Glomerular visceral epithelial cell (primary cell): ENCODE data around the gene DDO.
A peak's percentile ranks its signal among the peaks of the same experiment; 100 is the strongest.
"Not testable (repeated sequence)": the region's sequence is repeated elsewhere in the genome, so short reads cannot be mapped to it uniquely, and the experiment has no call there.

ENCODE experiments used
- DNase-seq: peaks from one replicate; pipeline ENCODE4 v3.0.0-alpha.2; 2016; ENCODE audit errors: extremely low spot score

The DDO gene

DNA sequence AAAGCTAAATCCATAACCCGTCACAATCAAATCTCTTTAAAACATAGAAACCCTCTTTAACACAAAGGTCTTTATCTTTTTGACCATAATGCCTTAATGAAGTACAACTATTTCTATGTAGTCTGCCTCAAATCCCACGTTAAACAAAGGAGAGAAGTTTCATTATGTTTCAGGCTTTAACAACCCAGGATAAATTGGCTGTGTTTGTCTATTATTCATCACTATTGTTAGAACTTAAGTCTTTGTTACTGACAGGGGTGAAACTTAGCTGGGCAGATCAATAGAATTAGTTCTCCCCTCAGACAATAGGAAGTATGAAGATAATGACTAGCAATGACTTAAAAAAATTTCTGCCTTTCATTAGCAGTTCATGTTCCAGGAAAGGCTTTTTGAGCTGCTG lies 47.1 kb downstream of the DDO start:
- no peak for DNase-seq

DNA sequence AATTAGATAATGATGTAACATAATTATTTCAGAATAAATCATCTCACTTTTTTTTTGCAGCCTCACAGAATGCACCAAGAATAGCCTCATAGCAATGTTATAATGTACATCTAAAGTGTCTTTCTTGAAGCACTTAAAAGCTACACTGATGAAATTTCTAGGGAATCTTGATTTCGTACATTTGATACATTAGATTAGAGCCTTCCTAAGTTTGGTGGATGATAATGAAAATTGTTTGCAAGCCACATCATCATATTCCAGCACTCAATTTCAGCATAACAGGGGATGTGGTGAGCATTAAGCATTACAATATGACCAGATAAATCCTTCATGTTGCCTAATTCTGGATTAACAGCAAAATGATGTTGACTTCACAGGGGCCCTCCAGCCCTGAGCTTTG lies 47.5 kb downstream of the DDO start:
- DNase-seq, result no peak

DNA sequence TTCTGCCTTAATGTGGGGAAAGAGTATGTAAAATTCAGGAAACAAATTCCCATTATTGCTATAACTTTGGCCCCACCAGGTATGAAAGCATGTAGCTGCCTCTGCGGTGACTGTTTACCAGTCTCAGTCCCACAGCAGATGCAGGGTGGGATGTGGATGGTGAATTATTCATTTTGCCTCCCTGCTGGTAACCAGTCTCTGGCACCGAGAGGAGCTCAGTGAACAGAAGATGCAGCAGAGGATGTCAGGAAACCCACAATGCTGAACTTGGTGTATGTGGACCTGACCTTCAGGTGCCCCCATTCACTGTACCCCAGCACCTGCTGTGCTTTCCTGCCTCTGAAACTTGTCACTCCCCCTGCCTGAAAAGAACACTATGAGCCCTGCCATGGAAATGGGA lies 48.4 kb downstream of the DDO start:
- no peak for DNase-seq

DNA sequence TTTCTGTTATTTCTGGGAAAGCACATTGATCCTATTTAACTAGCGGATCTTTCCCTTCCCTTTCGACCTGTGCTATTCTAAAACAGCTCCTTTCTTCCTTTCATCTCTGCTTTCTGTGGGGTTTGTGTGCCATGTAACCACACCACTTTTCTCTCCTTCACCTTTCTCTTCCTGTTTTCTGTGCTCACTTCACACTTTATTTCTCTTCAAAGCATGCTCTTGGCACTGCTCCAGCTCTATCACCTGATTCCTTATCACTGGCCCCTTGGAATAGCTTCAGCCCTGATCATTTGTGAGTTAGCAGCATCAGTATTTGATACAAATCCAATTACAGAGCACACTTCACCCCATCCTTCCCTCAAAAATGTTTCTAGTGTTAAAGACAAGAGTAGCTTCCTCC lies 49.1 kb downstream of the DDO start:
- DNase-seq, result no peak

DNA sequence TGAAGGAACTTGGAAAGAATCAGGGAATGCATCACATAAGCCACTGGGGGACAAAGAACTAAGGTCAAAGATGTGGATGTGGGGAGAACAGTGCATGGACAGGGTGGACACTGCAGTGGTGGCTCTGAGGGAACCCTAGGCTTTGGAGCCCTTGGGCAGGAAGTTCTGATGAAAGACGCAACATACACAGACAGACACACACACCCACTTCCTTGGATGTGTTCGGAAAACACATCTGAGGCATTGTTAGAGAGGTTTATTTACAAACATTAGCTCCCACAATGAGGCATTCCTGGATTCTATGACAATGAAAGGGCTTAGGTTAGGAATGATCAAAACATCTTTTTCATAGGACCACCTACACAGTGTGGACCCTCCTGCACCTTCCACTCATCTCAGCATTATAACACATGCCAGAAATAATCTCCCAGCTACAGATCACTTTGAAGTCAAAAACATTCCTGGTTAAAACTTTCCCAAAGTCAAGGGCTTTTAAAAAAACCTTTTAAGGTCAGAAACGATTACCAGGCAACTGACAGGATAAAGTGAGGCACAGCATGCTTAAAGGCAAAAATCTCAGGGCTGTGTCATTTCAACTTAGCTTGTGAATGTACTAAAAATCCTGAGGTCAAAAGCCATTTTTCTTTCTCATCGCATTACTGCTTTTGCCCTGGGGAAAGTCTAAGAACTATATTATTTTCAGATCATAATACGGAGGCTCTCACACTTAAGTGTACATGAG lies 50.8 kb downstream of the DDO start:
- DNase-seq, result no peak

DNA sequence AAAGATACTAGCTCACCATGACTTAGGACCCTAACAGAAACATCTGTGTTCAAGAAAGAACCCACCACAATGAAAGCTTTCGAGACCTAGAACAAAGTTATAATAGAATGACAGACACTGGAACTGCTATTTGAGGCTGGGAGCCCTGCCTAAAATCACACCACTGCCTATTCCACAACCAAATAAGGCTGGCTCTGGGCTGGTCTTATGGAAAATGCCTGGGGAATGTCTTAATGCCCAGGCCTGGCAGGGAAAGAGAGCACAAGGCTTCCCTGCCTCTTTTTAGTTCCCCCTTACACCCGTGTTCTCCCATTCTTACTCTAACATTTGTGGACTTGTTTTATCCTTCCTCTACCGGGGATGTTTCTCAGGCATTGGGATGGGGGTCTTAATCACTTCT lies 51.6 kb downstream of the DDO start:
- DNase-seq, result no peak

DNA sequence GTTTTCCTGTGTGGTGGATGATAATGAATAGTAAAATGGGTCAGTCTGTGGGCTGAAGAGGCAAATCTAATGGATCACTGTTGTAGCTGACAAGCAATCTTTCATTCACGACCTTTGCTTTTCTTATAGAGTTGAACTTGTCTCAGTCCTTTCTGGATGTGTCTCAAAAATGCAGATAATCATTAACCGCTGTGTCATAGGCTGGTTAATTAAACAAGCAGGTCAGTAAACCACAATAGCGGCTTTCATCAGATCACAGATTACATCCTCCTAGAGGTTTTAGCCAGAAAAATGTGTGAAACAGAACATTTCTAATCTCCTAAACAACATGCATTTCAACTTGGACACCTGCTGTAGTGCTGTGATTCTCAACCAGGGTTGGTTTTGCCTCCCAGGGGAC lies 54.7 kb downstream of the DDO start:
- DNase-seq, result peak; percentile 67

DNA sequence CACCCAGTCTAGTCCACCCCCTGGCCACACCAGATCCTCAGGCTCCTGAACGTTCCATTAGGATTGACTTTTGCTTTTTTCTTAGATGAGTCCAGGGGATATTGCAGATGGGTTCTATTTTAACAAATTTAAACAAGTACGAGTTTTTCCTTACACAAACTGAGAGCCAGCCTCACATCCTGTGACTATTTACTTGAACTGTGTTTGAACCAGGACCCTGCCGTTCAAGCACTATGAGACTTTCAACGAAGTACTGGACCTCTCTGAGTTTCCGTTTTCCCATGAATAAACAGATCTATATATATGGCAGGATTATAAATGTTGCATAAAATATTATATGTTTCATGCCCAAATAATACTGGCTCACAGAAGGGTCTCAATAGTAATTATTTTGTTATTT lies 55.8 kb downstream of the DDO start:
- no peak for DNase-seq

DNA sequence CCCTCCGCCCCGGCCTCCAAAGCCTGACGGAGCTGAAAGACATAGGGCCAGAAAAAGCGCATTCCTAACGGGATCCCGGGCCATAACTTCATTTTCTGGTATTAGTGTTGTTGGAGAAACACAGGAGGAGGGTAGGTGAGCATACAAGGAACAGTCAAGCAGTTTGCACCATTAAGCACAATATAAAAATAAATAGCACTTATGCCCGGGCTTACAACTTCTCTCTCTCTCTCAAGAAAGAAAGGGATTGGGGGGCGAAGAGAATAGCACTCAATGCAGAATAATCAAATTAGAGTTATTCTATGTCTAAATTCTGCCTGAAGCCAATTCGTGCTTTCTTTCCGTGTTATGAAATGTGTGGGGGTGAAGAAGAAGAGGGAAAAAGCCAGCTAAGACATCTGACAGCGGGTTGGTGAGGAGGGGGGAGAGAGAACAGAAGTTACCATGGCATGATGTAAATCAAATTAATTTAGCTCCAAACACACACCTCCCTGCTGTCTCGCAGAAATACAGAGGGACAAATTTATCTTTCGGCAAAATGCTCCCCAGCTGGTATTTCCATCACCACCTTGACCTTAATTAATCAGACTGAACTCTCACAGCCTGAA lies 56.7 kb downstream of the DDO start:
- no peak for DNase-seq

DNA sequence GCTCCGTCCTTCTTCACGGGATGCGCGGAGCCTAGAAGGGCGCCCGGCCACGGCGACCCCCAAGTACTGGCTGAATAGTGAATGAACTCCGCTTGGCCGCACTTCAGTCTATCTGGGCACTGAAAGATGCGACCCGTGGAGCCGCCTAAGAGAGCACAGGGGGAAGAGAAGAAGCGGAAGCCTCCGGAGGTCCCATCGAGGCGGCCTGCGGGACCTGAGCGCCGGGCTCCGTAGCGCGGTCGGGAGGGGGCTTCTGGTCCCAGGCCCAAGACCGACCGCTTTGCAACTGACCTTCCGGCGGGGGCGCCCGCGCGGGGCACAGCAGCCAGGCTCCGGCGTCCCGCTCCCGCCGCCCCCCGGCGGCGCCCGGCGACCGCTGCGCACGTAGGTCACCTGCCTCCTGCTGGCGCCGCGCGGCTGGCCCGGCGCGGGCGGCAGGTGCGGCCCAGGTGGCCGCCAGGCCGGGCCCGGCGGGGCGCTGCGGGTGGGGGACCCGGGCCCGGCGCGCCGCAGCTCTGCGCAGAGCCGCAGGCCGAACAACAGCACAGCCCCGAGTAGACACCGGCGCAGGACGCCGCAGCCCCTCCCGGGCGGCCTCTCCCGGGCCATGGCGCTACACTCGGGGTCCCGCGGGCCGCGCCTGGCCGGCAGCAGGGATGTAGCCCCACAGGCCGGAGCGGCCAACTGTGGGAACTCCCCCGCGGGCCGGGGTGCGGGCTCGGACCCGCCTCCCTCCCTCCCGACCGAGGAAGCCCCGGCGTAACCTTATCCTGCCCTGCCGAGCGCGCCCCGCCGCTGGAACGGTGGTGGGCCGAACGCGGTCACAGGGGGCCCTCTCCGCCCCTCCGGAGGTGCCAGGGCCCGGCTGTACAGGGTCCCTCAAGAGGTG lies 57.5 kb downstream of the DDO start, which contains the start of gene METTL24:
Gene METTL24 (minus strand): TSS at position 686 of the 889 bp plus-strand sequence. CDS start 77 bp downstream, at position 609.
- DNase-seq, result no peak

DNA sequence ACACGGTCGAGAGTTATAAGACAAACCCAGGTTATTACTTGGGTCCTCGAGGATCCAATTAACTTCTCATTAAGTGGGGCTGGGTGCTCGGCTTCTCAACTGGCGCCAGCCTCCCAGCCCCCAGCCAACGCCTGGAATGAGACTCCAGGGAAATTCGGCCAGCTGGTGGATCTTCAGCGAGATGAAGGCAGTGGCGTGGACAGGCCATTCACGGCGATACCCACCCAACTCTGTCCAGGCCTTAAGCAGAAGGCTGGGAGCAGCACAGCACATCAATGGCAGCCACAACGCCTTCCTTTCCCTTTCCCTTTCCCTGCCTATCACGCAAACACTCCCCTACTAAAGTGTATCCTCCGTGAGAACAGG lies 58.1 kb downstream of the DDO start:
- no peak for DNase-seq

DNA sequence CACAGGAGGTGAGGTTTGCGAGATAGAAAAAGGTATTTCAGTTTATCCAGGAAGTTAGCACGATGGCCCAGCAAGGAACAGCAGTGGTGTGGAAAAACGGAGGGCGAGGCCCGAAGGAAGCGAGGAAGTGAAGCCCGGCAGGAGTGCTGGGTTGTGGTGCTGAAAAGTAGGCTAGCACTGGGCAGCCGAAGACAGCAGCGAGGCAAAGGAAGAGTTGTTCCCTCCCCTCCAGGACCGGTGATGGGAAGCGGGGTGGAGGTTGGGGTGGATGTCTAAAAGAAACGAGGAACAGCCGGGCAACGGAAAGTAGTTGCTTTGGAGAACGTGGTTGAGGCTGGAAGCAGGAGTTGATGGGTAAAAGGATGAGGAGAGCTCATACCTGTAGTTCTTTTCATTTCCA lies 58.6 kb downstream of the DDO start:
- no peak for DNase-seq

DNA sequence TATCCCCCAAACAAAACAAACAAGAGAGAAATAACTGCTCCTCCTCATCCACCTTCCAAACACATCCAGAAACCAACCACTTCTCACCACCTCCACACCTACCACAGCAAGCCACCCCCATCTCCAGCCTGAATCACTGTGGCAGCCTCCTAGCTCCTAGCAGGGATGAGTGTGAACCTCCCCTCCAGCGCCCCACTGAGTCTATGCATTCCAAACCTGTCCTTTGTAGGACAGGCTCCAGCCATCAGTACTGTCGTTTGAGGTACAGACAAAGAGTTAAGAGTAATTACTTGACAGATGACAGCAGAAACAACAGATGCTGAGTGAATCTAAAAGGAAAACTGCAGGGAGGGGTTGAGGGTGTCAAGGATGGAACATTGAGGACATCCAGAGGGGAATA lies 59.6 kb downstream of the DDO start:
- DNase-seq, result no peak

DNA sequence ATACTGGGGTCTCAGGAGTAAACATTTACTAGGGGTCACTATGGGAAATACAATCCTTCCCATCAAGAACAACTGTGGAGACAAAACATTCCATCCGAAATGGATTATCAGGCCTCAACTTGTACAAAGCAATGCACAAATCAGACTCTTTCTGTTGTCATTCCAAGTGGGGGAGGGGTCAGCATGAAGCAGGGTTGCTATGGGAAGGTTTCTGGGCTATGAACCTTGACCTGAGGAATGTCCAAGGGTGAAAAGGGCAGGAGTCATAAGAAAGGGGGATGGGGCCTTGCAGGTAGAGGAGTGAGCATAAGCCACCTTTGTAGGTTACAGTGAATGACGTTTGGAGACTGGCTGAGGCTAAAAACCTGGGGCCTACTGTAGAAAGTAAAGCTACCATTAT lies 60.4 kb downstream of the DDO start:
- DNase-seq, result no peak

DNA sequence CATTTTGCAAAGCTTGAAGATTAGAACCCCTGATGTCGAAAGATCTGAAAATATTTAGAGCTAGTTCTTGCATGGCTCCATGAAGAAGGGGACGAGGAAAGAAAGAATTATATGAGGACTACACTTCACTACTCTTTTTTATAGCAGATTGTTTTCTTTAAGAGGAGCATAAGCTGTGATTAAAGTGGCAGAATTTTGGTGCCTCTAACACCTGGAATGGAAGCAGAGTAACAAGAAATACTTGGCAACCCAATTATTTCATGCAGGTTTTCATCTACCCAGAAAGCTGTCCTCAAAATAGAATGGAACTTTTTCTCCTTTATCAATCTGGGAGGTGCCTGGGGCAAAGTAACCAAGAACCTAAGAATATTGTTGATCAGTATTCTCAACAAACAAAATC lies 61.2 kb downstream of the DDO start:
- no peak for DNase-seq

DNA sequence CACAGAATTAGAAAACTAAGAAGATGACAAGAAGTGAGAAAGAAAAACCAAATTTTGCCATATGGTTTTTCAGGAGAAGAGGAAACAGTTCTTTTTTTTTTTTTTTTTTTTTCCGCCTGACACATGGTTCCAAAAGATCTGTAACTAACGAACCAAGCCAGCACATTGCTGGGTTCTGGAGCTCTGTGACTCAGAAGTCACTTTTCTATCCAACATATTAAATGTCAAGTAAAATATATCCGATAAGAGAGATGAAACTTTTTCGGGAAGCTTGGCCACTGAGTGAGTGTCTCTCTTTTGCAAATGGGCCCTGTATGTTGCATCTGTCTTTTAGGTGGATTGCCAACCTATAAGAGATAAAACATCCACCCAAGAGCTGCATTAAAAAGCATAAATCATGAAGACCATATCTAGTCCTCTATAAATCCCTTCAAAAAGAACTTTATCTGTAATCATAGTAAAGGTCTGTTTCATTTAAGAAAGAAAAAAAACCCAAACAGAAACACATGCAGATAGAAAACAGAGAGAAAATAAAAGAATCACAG lies 61.8 kb downstream of the DDO start:
- DNase-seq, result no peak

DNA sequence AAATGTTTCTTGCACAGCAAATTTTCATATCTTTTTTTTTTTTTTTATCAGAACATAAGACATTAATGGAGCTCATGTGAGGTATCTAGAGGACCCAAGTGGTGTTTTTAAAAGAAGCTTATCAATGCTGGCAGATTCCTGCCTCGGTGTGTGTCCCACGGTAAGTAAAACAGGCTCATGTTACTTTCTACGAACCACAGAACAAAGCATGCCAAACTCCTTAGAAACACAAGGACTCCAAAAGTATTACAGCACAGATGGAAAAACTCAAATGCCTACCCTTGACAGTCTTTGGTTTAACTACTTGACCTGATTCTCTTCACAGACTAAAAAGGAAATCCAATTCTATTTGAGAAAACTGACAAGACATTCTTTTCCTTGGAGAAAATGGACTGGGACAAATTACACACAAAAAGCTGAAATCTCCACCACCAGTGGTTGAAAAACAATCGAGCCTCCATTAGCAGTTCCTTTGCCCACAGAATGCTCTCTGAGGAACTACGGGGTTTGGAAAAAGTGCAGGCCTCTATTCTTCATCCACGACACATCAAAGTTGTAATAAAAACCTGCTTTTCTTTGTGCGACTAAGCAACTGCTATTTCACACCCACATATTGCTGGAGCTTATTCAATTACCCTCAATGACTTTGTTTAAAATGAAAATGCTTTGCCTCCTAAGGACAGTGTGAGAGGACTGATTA lies 62.7 kb downstream of the DDO start:
- no peak for DNase-seq

DNA sequence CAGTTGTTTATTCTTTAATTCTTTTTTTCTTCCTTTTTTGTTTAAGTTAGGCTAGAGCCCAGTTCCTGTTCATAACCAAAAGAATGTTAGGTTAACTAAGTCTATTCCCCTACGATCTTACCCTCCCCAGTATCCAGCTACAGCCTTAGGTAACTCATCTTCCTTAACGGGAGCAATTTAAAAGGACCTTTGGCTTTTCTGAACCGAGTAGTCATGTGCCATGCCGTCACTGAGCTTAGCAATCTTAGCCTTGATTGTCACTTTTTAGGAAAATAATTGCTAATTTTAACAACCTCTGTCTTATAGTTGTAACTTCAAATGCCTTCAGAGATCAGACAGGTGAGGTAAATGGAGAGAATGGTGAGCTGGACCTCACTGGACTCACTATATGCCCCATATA lies 63.4 kb downstream of the DDO start:
- no peak for DNase-seq

DNA sequence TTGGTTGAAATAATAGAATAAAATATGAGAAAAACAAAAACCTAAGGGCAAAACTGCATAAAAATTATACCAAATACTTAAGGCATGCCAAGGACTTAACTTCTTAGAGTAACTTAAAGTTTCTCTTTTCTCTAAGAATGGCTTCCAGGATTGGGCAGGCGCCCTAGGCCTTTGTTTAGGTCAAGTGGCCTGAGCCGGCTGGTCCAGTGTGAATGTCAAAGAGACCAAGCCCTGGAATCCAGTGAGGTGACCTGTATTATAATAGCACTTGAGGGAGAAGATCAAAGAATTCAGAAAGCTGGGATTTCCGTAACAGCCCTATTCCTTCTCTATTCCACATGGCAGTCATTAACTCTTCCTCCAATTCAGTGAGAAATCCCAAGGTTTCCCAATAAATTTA lies 63.8 kb downstream of the DDO start:
- no peak for DNase-seq

DNA sequence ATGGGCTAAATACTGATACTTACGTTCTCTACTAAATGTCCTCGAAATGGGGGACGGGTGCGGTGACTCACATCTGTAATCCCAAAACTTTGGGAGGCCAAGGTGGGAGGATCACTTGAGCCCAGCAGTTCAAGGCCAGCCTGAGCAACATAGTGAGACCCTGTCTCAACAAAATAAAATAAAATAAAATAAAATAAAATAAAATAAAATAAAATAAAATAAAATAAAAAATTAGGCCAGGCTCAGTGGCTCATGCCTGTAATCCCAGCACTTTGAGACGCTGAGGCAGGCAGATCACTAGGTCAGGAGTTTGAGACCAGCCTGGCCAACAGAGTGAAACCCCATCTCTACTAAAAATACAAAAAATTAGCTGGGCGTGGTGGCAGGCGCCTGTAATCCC lies 64.8 kb downstream of the DDO start:
- DNase-seq, result not testable (repeated sequence)

DNA sequence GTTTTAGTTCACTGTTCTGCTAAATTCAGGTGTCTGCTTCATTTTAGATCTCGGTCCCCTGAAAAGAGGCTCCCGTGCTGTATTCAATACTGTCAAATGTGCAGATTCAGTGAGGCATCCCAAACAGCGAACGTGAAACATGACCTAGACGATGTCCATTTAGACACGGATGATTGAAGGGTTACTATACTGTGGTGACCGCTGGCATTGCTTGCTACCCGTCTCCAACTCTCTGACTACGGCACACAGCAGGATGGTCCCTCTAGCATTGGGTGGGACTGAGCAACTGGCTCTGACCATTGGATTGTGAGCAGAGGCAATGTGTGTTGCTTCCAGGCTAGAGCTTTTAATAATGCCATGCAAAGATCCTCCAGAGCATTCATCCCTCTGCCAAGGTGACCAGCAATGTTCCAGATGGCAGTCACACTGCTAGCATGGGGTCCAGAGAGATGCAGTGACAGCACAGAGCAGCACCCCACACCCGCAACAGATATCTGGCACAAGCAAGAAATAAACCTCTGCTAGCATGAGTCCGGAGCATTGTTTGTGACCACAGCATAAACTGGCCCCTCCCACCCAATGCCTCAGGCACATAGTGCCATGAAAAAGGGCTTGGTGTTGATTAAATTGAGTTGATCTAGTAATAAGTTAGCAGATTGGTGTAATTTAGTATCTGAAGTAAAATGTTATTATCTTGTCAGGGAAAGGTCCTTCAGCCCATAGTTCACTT lies 66.2 kb downstream of the DDO start:
- DNase-seq, result peak; percentile 9
